Neural cell (in vitro differentiated cells): ENCODE results near the gene HSPA12A.

Experiments used
- CTCF ChIP-seq: fragments of 450-650 bp; IDR thresholded peaks from 2 replicates; pipeline ENCODE4 v1.5.1; 2014; ENCODE audit warnings: antibody characterized with exemption, mild to moderate bottlenecking, moderate library complexity; ENCODE audit not compliant: poor library complexity, severe bottlenecking
- EP300 ChIP-seq: fragments of 450-650 bp; conservative IDR thresholded peaks from 2 replicates; pipeline ENCODE4 v1.6.1; 2014; ENCODE audit warnings: antibody characterized with exemption, mild to moderate bottlenecking, moderate library complexity; ENCODE audit not compliant: poor library complexity, severe bottlenecking
- EZH2 ChIP-seq: fragments of 200-600, 300-800 bp; shearing (Covaris generic), sonication (generic); IDR thresholded peaks from 2 replicates; pipeline ENCODE4 v1.6.1; 2014; ENCODE audit warnings: antibody characterized with exemption, low read length, borderline replicate concordance, mild to moderate bottlenecking; ENCODE audit not compliant: insufficient read depth, poor library complexity, severe bottlenecking
- MXI1 ChIP-seq: fragments of 450-650 bp; conservative IDR thresholded peaks from 2 replicates; pipeline ENCODE4 v1.6.1; 2014; ENCODE audit warnings: antibody characterized with exemption, mild to moderate bottlenecking; ENCODE audit not compliant: poor library complexity, severe bottlenecking
- POLR2AphosphoS5 ChIP-seq: IDR thresholded peaks from 2 replicates; pipeline ENCODE4 v1.6.1; 2012
- RAD21 ChIP-seq: fragments of 450-650 bp; conservative IDR thresholded peaks from 2 replicates; pipeline ENCODE4 v1.6.1; 2014; ENCODE audit warnings: antibody characterized with exemption, mild to moderate bottlenecking, moderate library complexity
- SMC3 ChIP-seq: fragments of 450-650 bp; conservative IDR thresholded peaks from 2 replicates; pipeline ENCODE4 v1.6.1; 2014; ENCODE audit warnings: antibody characterized with exemption, mild to moderate bottlenecking, moderate library complexity; ENCODE audit not compliant: poor library complexity
- TAF1 ChIP-seq: IDR thresholded peaks from 2 replicates; pipeline ENCODE4 v1.6.1; 2012; ENCODE audit warnings: low read depth
- TF ChIP-seq, protein P1 (sequence below): IDR thresholded peaks from 2 replicates; pipeline ENCODE4 v1.6.1; 2012; ENCODE audit warnings: borderline replicate concordance

DNA sequence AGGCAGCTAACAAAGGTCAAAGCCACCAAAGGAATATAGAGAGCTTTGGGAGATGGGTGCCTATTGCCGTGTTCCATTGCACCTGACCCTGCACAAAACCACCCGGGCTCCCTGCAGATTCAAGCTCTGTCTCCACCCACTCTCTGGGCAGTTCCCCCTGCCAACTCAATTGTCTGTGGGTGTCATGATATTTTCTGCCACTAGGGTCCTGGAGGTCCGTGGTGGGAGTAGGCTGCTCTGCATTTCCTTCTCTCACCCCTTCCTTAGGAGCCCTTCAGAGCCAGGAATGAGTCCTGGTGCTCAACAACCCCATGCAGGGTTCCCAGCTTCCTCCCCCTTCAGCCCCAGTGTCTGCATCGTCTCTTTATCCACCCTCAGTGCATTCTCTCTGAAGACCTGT is 87.5 kb downstream of the HSPA12A start:
- no peak for TF ChIP-seq SMC3
- peak; percentile 32 for TF ChIP-seq CTCF
- TF ChIP-seq EP300 = no peak
- no peak for TF ChIP-seq EZH2
- TF ChIP-seq RAD21 = no peak
- TF ChIP-seq, protein P1, sequence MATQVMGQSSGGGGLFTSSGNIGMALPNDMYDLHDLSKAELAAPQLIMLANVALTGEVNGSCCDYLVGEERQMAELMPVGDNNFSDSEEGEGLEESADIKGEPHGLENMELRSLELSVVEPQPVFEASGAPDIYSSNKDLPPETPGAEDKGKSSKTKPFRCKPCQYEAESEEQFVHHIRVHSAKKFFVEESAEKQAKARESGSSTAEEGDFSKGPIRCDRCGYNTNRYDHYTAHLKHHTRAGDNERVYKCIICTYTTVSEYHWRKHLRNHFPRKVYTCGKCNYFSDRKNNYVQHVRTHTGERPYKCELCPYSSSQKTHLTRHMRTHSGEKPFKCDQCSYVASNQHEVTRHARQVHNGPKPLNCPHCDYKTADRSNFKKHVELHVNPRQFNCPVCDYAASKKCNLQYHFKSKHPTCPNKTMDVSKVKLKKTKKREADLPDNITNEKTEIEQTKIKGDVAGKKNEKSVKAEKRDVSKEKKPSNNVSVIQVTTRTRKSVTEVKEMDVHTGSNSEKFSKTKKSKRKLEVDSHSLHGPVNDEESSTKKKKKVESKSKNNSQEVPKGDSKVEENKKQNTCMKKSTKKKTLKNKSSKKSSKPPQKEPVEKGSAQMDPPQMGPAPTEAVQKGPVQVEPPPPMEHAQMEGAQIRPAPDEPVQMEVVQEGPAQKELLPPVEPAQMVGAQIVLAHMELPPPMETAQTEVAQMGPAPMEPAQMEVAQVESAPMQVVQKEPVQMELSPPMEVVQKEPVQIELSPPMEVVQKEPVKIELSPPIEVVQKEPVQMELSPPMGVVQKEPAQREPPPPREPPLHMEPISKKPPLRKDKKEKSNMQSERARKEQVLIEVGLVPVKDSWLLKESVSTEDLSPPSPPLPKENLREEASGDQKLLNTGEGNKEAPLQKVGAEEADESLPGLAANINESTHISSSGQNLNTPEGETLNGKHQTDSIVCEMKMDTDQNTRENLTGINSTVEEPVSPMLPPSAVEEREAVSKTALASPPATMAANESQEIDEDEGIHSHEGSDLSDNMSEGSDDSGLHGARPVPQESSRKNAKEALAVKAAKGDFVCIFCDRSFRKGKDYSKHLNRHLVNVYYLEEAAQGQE = no peak
- no peak for TF ChIP-seq POLR2AphosphoS5
- no peak for TF ChIP-seq TAF1
- TF ChIP-seq MXI1 = no peak
